Stimulated activated memory B cell treated with anti-CD40 and anti-IgM and Interleukin-4, amounts not matched to agents 10 μg/mL and 1 μg/mL and 100 μg/mL, for 72 hours (primary cell): Measurements from ENCODE around the gene TBC1D4.

Experiments
- ATAC-seq: fragments of 150-1000 bp; cut with Tn5 transposase; 2 replicates; pipeline ENCODE4 v1.10.0; 2021
- H3K27ac Mint-ChIP-seq: one replicate; pipeline ENCODE4 v1.8.0; 2022; ENCODE audit warnings: mild to moderate bottlenecking, mixed read lengths
- H3K27me3 Mint-ChIP-seq: one replicate; pipeline ENCODE4 v1.8.0; 2022; ENCODE audit warnings: mixed read lengths
- H3K36me3 Mint-ChIP-seq: one replicate; pipeline ENCODE4 v1.8.0; 2022; ENCODE audit warnings: mixed read lengths
- H3K4me1 Mint-ChIP-seq: one replicate; pipeline ENCODE4 v1.8.0; 2022; ENCODE audit warnings: mixed read lengths
- H3K4me3 Mint-ChIP-seq: one replicate; pipeline ENCODE4 v1.8.0; 2022; ENCODE audit warnings: mild to moderate bottlenecking, moderate library complexity, mixed read lengths
- H3K9me3 Mint-ChIP-seq: one replicate; pipeline ENCODE4 v1.8.0; 2022; ENCODE audit warnings: mixed read lengths

TBC1D4 gene

DNA sequence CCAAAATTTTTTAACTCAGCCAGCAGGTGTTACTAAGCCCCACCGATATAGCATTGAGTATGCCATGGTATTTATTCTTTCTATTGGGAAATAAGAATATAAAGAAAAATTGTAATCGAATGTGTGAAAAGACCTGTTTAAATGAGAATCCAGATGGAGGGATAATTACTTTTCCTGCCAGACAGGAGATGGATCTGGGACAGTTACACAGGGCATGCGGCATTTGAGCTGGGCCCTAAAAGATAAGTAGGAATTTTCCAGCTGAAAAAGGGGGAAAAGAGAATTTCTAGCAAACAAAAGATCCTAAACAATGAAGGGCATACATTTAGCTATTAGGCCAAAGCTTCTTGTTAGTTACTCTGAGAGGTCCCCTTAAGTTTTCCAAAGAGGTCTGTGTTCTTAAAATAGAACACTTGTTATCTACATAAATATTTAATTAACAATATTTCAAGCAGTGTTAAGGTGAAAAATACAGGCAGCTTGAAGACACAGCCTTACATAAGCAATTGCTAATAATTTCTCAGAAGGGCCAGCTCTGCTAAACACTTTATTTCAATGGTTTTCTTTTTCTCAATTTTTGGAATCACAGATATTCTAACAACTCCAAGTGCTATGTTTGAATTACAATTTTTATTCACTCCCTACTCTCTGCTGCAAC lies 63.7 kb downstream of the TBC1D4 start:
- H3K9me3 Mint-ChIP-seq, result no peaks in the 10 kb centered on the region
- H3K27me3 Mint-ChIP-seq, result peaks cover 35% of the 10 kb centered on the region
- no peaks in the 10 kb centered on the region for H3K36me3 Mint-ChIP-seq
- H3K4me3 Mint-ChIP-seq, result no peak overlapping the region
- H3K27ac Mint-ChIP-seq, result no peak overlapping the region
- H3K4me1 Mint-ChIP-seq, result no peaks in the 10 kb centered on the region
- ATAC-seq, result no peak

DNA sequence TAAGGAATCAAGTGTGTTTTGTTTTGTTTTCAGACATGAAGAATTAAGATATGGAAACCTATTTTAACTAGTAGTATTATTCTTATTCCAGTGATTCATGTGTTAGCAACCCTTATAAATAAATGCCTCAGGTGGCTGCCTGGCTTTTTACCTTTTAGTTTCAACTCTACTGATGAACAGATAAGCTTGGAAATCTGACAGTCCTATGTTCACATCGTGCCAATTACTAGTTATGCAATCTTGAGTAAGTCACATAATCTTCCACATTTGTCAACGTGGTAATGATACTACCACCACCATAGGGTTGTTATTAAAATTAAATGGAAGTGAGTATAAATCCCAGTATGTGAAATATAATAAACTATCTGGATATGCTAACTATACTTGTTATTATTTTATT lies 64.3 kb downstream of the TBC1D4 start:
- Mint-ChIP-seq H3K36me3 (no peaks in the 10 kb centered on the region), H3K4me3 (no peak overlapping the region), H3K27ac (no peak overlapping the region), H3K27me3 (peaks cover 35% of the 10 kb centered on the region), H3K4me1 (no peaks in the 10 kb centered on the region), H3K9me3 (no peaks in the 10 kb centered on the region)
- ATAC-seq, result no peak

DNA sequence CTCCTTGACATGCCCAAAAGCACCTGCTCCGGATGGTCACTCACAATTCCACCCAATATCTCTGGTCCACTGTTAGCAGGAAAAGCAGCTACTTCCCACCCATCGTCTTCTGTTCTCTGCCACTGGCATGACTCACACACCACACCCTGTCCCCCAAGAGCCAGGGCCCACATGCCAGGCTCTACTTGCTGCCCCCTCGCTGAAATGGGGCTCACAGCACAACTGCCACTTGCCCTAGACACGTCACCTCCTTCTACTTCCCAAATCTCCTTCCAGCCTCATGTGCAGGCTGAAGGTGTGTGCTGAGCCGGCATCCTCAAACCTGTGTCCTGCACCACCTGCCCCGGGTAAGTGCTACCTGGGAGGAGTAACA lies 65.0 kb downstream of the TBC1D4 start:
- Mint-ChIP-seq H3K27me3 (peaks cover 35% of the 10 kb centered on the region), H3K4me3 (no peak overlapping the region), H3K4me1 (no peaks in the 10 kb centered on the region), H3K27ac (no peak overlapping the region), H3K36me3 (no peaks in the 10 kb centered on the region), H3K9me3 (no peaks in the 10 kb centered on the region)
- ATAC-seq, result peak; percentile 37

DNA sequence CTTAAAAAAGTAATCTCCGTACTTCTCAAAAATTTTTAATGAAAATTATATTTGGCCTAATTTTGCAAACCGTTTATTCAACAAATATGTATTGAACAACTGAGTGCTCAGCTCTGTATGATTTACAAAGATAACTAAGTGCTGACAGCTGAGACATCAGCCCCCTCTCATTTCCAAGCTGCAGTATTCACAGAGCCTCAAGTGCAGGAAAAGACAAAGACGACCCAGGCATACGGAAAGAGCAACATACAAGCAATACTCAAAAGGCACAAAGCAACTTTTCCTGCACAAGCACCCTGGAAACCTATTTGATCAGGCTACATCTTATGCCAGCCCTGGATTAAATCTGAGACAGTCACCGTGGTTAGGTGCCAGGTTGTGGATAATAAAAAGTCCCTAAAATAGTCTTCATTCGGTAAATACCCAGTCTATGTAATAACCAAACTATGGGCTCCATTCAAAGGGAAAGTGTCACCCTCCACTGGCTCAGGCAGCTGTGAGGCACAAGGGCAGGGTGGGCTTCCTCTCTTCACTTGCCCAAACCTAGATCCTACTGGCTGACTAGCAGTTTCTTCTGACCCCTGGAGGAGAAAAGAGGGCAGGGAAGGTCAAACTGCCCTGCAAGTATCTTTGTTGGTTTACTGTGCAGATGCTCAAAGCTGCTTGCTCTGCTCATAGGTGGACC lies 65.5 kb downstream of the TBC1D4 start:
- no peaks in the 10 kb centered on the region for H3K4me1 Mint-ChIP-seq
- no peaks in the 10 kb centered on the region for H3K36me3 Mint-ChIP-seq
- ATAC-seq, result peak; percentile 68
- no peak overlapping the region for H3K27ac Mint-ChIP-seq
- H3K9me3 Mint-ChIP-seq, result no peaks in the 10 kb centered on the region
- H3K4me3 Mint-ChIP-seq, result no peak overlapping the region
- H3K27me3 Mint-ChIP-seq, result peaks cover 35% of the 10 kb centered on the region

DNA sequence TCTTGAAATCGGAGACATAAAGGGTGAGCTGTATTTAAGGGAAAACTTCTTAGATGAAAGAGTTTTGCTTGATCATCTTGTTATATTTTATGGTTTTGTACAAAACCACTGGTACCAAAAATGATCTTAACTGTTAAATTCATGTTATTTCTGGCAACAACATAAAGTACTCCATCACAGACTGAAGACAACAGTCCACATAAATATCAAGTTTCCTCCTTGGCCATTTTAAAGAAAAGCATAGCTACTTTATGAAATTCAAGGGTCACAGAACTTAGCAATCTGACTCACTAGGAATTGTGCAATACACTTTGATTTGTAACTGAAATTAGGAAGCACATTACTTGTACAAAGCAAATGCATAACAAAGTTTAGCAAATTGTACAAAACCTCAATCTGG lies 66.3 kb downstream of the TBC1D4 start:
- no peak for ATAC-seq
- H3K36me3 Mint-ChIP-seq, result no peaks in the 10 kb centered on the region
- H3K4me1 Mint-ChIP-seq, result no peaks in the 10 kb centered on the region
- H3K9me3 Mint-ChIP-seq, result no peaks in the 10 kb centered on the region
- no peak overlapping the region for H3K27ac Mint-ChIP-seq
- no peak overlapping the region for H3K4me3 Mint-ChIP-seq
- H3K27me3 Mint-ChIP-seq, result peaks cover 29% of the 10 kb centered on the region

DNA sequence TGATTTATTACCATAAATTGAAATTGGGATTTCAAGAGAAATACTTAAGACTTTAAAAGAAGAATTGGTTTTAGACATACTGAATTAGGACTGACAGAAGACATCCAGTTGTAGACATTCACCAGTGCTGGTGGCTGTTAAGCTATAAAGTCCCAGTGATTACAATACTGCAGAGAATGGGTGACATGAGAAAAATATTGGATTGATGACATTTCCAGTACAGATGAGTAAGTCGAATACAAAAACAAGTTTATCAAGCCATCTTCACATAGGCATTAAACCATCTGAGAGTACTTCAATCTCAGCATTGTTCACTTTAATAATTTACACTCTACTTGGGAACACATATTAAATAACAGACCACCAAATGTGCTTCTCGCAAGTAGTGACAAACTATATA lies 66.8 kb downstream of the TBC1D4 start:
- Mint-ChIP-seq H3K27me3 (peaks cover 24% of the 10 kb centered on the region), H3K27ac (no peak overlapping the region), H3K4me3 (no peak overlapping the region), H3K9me3 (no peaks in the 10 kb centered on the region), H3K36me3 (no peaks in the 10 kb centered on the region), H3K4me1 (no peaks in the 10 kb centered on the region)
- ATAC-seq, result no peak

DNA sequence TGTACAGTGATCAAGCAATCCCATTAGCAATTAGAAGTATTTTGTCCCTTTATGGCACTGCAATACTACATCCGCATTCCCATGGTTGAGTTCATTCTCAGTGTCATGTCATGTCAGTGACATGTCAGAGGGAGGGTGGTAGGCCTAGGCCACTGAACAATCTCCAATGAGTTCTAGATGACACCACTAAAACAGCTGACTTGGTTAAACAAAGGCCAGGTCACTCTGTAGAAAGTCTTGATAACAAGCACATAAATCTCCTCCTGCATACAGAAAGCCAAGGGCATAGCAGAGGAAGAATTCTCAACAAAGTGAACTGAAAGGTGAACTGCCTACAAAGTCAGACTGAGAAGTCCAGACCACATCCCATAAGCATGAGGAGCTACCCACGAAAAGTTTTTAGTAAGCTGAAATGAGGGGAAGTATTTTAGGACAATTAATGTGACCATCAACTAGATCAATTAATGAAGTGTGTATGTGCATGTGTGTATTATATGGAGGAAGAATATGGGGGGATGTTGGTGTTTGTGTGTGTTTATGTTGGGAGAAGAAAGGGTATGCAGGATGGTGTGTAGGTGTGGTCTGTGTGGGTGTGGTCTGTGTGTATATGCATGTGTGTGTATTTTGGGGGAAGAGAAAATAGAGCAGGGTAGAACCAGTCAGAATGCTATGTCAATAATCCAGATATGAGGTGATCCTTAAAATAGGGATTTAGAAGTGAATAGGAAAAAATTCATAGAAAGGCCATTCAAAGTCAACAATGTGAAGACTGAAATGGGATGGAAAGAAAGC lies 67.7 kb downstream of the TBC1D4 start:
- no peaks in the 10 kb centered on the region for H3K9me3 Mint-ChIP-seq
- ATAC-seq, result no peak
- H3K4me3 Mint-ChIP-seq, result no peak overlapping the region
- H3K27ac Mint-ChIP-seq, result no peak overlapping the region
- peaks cover 16% of the 10 kb centered on the region for H3K27me3 Mint-ChIP-seq
- no peaks in the 10 kb centered on the region for H3K4me1 Mint-ChIP-seq
- no peaks in the 10 kb centered on the region for H3K36me3 Mint-ChIP-seq

DNA sequence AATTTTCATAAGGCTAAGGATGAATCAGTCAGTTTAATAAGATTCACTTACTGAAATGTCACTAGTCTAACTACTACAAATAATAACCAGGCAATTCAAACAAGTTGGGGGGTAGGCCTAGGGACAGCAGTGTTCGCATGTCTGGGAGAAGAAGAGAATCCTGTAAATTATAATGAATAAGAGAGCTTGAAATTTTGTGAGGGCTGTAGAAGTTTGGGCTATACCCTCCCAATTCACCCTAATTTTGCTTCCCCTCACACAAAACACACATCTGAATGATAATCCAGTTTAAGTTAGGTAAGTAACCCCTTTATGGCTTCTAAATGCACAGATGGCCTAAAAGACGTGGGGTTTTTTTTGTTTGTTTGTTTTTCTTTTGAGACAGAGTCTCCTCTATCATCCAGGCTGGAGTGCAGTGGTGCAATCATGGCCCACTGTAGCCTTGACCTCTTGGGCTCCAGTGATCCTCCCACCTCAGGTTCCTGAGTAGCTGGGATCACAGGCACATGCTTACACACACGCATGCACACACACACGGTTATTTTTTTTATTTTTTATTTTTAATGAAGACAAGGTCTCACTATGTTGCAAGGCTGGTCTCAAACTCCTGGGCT lies 69.9 kb downstream of the TBC1D4 start:
- ATAC-seq, result no peak
- no peaks in the 10 kb centered on the region for H3K4me1 Mint-ChIP-seq
- peaks cover 5% of the 10 kb centered on the region for H3K27me3 Mint-ChIP-seq
- no peak overlapping the region for H3K4me3 Mint-ChIP-seq
- H3K9me3 Mint-ChIP-seq, result no peaks in the 10 kb centered on the region
- H3K27ac Mint-ChIP-seq, result no peak overlapping the region
- no peaks in the 10 kb centered on the region for H3K36me3 Mint-ChIP-seq

DNA sequence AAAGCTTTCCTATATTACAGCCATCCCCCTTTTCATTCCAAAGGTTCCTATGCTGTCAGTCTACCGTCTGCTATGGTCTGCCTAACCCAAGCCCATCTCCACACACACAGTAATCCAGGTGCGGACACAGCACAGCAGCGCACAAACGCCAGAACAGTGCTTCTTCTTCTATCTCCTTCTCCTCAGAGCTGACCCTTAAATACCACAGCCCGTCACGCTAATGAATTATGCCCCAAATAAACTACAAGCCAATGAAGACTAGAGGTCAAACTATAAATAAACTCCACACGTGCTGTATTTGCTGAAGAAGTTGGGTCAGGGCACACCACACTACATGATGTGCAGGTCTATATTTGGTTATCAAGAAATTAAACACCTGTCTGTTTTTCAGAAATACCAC lies 71.8 kb downstream of the TBC1D4 start:
- Mint-ChIP-seq H3K4me3 (no peak overlapping the region), H3K27me3 (no peaks in the 10 kb centered on the region), H3K36me3 (no peaks in the 10 kb centered on the region), H3K4me1 (no peaks in the 10 kb centered on the region), H3K27ac (no peak overlapping the region), H3K9me3 (no peaks in the 10 kb centered on the region)
- no peak for ATAC-seq

DNA sequence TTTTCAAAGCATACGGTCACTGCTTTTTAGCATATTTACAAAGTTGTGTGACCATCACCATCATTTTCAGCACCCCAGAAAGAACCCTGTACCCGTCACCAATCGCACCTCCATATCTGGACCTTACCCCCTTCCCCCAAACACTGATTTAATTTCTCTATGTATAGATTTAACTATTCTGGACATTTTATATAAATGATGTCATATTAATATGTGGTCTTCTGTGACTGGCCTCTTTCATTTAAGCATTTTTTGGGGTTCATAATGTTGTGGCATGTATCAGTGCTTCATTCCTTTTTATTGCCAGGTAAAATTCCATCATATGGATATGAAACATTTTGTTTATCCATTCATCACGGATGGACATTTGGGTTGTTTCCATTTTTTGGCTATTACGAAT lies 74.0 kb downstream of the TBC1D4 start:
- Mint-ChIP-seq H3K4me3 (no peak overlapping the region), H3K36me3 (no peaks in the 10 kb centered on the region), H3K9me3 (no peaks in the 10 kb centered on the region), H3K27ac (no peak overlapping the region), H3K4me1 (no peaks in the 10 kb centered on the region), H3K27me3 (no peaks in the 10 kb centered on the region)
- no peak for ATAC-seq

DNA sequence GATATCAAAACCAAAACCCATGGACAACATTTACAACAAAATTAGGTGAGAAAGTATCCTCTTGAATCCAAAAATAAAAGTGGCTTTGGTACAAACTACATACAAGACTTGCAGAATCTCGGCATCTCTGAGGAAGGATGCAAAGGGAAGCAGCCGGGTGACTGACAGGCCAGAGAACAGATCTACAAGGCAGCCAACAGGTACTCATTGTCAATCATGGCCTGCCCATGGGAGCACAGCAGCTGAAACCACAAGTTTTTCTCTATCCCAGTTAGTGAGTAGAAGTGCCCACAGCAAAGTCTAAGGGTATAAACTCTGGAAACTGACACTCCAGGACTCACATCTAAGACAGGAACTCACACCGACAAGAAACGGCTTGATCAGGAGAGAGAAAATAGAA lies 74.5 kb downstream of the TBC1D4 start:
- no peaks in the 10 kb centered on the region for H3K9me3 Mint-ChIP-seq
- H3K27me3 Mint-ChIP-seq, result no peaks in the 10 kb centered on the region
- ATAC-seq, result no peak
- no peak overlapping the region for H3K27ac Mint-ChIP-seq
- H3K36me3 Mint-ChIP-seq, result no peaks in the 10 kb centered on the region
- H3K4me1 Mint-ChIP-seq, result no peaks in the 10 kb centered on the region
- H3K4me3 Mint-ChIP-seq, result no peak overlapping the region

DNA sequence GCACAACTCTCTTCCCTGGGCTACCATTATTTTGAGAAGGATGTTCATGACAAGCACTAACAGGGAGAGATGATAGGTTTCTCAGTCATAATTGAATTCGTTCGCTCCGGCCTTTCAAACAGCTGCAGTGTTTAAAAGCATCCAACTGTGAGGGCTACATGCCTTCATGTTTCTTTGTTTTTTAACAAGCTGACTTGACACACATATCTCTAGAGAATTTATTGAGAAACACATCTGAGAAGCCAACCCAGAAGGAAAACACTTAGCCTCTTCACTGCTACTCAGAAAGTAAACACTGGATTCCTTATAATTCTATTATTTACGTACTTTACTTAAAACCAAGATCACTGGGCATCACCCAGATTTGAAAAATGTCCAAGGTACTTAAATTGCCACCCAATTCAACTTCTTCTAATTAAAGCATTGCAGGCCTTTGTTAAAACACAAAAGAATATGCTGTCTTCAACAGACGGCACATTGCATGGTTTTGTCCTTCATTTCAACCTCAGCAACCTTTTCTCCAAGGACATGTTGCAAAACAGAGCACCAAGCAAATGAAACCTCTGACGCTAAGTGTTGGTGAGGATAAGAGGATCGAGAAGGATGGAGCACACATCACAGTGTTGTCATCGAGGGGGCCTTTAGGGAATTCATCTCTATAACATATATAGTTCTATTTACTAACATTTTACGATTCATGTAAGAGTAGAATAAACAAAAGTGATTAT lies 75.8 kb downstream of the TBC1D4 start:
- Mint-ChIP-seq H3K4me1 (no peaks in the 10 kb centered on the region), H3K36me3 (no peaks in the 10 kb centered on the region), H3K27ac (no peak overlapping the region), H3K27me3 (peaks cover 4% of the 10 kb centered on the region), H3K4me3 (no peak overlapping the region), H3K9me3 (no peaks in the 10 kb centered on the region)
- no peak for ATAC-seq

DNA sequence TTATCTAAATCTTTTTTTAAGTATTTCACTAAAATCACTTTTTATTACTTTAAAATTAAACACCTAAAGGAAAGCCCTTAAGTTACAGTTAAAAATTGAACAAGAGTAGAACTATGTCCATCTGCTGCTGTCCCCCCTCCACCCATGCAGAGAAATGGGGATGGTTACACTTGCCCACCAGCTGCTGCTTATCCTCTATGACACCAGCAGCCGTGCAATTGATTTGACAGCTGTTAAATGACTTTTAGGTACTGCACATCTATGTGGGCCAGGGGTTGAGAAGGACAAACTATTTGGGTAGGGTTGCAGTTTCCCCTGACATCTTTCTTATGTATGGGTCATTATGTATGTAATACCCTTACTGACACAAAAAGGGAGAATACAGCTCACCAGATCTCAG lies 77.2 kb downstream of the TBC1D4 start:
- no peaks in the 10 kb centered on the region for H3K9me3 Mint-ChIP-seq
- H3K27ac Mint-ChIP-seq, result no peak overlapping the region
- H3K4me1 Mint-ChIP-seq, result no peaks in the 10 kb centered on the region
- no peak for ATAC-seq
- H3K36me3 Mint-ChIP-seq, result no peaks in the 10 kb centered on the region
- peaks cover 14% of the 10 kb centered on the region for H3K27me3 Mint-ChIP-seq
- H3K4me3 Mint-ChIP-seq, result no peak overlapping the region

DNA sequence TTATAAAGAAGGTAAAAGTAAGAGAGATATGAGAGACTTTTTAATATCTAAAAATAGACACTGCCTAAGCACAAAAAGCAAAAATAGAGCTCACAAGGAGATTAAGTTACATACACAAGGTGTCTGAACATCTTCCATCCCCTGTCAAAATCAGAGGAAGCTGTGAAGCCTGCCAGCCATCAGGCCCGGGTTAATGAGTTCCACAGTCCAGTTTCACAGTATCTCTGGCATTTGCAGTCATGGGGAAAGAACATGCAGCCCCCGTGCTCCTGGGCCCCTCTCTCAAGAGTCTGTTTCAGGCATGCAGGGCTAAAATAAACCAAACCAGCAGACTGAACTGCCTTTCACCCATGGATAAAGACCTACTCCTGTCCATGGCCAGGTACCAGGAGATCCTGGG lies 79.2 kb downstream of the TBC1D4 start:
- no peaks in the 10 kb centered on the region for H3K9me3 Mint-ChIP-seq
- no peak for ATAC-seq

DNA sequence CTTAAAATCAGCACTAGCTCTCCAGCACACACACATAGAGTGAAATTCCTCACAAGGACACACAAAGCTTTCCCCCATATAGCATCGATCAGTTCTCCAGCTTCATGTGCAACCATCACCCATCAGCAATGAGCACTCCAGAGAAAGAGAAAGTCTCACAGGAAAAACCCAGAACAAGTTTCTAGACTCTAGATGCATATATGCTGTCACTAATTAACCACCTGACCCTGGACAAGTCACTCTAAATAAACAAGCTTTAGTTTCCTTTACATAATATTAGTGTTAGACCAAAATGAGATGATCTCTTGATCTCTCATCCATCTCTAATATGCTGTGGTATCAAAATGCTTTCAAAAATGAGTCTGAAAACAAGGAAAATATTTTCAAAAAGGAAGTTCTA lies 81.2 kb downstream of the TBC1D4 start:
- no peak overlapping the region for H3K4me3 Mint-ChIP-seq
- no peak overlapping the region for H3K27ac Mint-ChIP-seq
- H3K4me1 Mint-ChIP-seq, result no peaks in the 10 kb centered on the region
- peaks cover 14% of the 10 kb centered on the region for H3K27me3 Mint-ChIP-seq
- H3K9me3 Mint-ChIP-seq, result no peaks in the 10 kb centered on the region
- no peaks in the 10 kb centered on the region for H3K36me3 Mint-ChIP-seq
- no peak for ATAC-seq

More for the DNA sequence above, 79.2 kb downstream of the TBC1D4 start:
- Mint-ChIP-seq H3K27ac (no peak overlapping the region), H3K36me3 (no peaks in the 10 kb centered on the region), H3K27me3 (peaks cover 14% of the 10 kb centered on the region), H3K4me3 (no peak overlapping the region), H3K4me1 (no peaks in the 10 kb centered on the region)
